Uterus (tissue), 4 donors: Measurements from ENCODE around the gene EIF2B5. TPM values are rescaled to one million over a fixed set of nuclear protein-coding genes. Genes with fewer than 3 reads are reported as not detected.
A peak's percentile ranks its signal among the peaks of the same experiment; 100 is the strongest.
"Not testable (repeated sequence)": the region's sequence is repeated elsewhere in the genome, so short reads cannot be mapped to it uniquely, and the experiment has no call there.

Experiments
- DNase-seq, 2 donors: peaks; one replicate each; pipeline ENCODE4 v3.0.0-alpha.2; 2019 to 2020
- H3K27ac ChIP-seq, 2 donors: fragments of 200-600 bp; sonication (generic); 1 replicate in 1 of 2; 2 replicates in 1 of 2; pipeline ENCODE4 v1.5.1; 2016 to 2018
- H3K27me3 ChIP-seq, 2 donors: fragments of 200-600 bp; sonication (generic); one replicate each; pipeline ENCODE4 v1.5.1; 2018 to 2019; ENCODE audit warnings: control low read depth in 1 of 2
- H3K36me3 ChIP-seq, 2 donors: fragments of 200-600 bp; sonication (generic); one replicate each; pipeline ENCODE4 v1.5.1; 2019; ENCODE audit warnings: control low read depth in 1 of 2
- H3K4me1 ChIP-seq, 2 donors: fragments of 200-600 bp; sonication (generic); one replicate each; pipeline ENCODE4 v1.5.1; 2018 to 2019; ENCODE audit warnings: control low read depth in 1 of 2
- H3K4me3 ChIP-seq, 2 donors: fragments of 200-600 bp; sonication (generic); 1 replicate in 1 of 2; 2 replicates in 1 of 2; pipeline ENCODE4 v1.5.1; 2018 to 2019; ENCODE audit warnings: mild to moderate bottlenecking in 1 of 2
- H3K9me3 ChIP-seq, 2 donors: fragments of 200-600 bp; sonication (generic); one replicate each; pipeline ENCODE4 v1.5.1; 2019; ENCODE audit warnings: control low read depth in 1 of 2
- POLR2A ChIP-seq, 2 donors: fragments of 450-650 bp; IDR thresholded peaks; one replicate each; pipeline ENCODE4 v1.6.1; 2016; ENCODE audit warnings: antibody characterized with exemption in 2 of 2, mild to moderate bottlenecking in 1 of 2, moderate library complexity in 1 of 2
- intact Hi-C: fragments of 100-400 bp; cut with DNase I; formaldehyde crosslinking; loops from one replicate; pipeline ENCODE4 v1.15.1; 2023; ENCODE audit warnings: low total_unique reads
- total RNA-seq, 4 donors: library from RNA; depleted of rRNA in 3 of 4; stranded (reverse); fragments of >200 nt in 3 of 4; gene quantifications; one replicate each; pipeline versions ENCODE4 v1.1.0 to v1.2.4, GENCODE V29; 2014 to 2023
- TF ChIP-seq, protein P1 (sequence below), 4 experiments: fragments of 200-600 bp in 2 of 4; fragments of 450-650 bp in 2 of 4; sonication (generic) in 2 of 4; IDR thresholded peaks; one replicate each; pipeline ENCODE4 v1.5.1; 2016 to 2019; ENCODE audit warnings: antibody characterized with exemption in 4 of 4, mild to moderate bottlenecking in 2 of 4, moderate library complexity in 1 of 4
- donor health status: DM: yes; HTN: yes; CAD: no.

EIF2B5 gene
- total RNA-seq, 4 donors from 2014 or later: 6.5 to 48.0 (median 32.3) TPM

- H3K36me3 ChIP-seq: no peaks in the 10 kb centered on the region
- TF ChIP-seq POLR2A (IDR thresholded peaks at IDR 0.05): no peak
- TF ChIP-seq, protein P1, sequence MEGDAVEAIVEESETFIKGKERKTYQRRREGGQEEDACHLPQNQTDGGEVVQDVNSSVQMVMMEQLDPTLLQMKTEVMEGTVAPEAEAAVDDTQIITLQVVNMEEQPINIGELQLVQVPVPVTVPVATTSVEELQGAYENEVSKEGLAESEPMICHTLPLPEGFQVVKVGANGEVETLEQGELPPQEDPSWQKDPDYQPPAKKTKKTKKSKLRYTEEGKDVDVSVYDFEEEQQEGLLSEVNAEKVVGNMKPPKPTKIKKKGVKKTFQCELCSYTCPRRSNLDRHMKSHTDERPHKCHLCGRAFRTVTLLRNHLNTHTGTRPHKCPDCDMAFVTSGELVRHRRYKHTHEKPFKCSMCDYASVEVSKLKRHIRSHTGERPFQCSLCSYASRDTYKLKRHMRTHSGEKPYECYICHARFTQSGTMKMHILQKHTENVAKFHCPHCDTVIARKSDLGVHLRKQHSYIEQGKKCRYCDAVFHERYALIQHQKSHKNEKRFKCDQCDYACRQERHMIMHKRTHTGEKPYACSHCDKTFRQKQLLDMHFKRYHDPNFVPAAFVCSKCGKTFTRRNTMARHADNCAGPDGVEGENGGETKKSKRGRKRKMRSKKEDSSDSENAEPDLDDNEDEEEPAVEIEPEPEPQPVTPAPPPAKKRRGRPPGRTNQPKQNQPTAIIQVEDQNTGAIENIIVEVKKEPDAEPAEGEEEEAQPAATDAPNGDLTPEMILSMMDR (IDR thresholded peaks at IDR 0.05): peak; percentile 23 to 42 (median 30)
- H3K4me3 ChIP-seq: no peak overlapping the region
- intact Hi-C loops: no loop called here
- no peaks in the 10 kb centered on the region for H3K9me3 ChIP-seq
- no peak overlapping the region for H3K27ac ChIP-seq
- no peaks in the 10 kb centered on the region for H3K27me3 ChIP-seq
- peak in 1 of 2 donors; percentile 37 for DNase-seq
- H3K4me1 ChIP-seq: no peaks in the 10 kb centered on the region
Observed at GRCh38 chr3:184145111-184145524, 10.0 kb downstream of the EIF2B5 start.

DNA sequence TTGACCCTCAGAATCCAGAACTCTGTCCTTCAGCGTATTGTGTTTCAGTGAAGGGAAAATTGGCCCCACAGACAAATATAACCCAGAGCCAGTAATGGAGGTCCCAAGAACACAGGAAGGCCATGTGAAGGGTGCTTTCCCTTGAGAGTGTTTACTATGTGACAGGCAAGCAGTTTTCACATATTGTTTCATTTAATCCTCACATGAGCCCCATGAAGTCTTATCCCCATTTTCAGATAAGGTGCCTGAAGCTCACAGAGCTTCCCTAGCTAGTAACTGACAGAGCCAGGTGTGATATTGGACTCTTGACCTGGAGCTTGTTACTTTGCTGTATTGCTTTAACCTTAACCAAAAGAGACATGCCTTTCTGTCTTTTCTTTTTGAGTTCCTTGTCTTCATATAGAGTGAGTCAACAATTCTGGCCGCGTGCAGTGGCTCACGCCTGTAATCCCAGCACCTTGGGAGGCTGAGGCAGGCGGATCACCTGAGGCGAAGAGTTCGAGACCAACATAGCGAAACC lies 10.7 kb downstream of the EIF2B5 start:
- Histone ChIP-seq H3K9me3 (no peaks in the 10 kb centered on the region), H3K27ac (no peak overlapping the region), H3K4me3 (no peak overlapping the region), H3K4me1 (no peaks in the 10 kb centered on the region), H3K36me3 (no peaks in the 10 kb centered on the region), H3K27me3 (no peaks in the 10 kb centered on the region)
- TF ChIP-seq POLR2A (IDR thresholded peaks at IDR 0.05): no peak
- TF ChIP-seq, protein P1 (IDR thresholded peaks at IDR 0.05): no peak
- intact Hi-C loops: no loop called here
- DNase-seq: no peak

DNA sequence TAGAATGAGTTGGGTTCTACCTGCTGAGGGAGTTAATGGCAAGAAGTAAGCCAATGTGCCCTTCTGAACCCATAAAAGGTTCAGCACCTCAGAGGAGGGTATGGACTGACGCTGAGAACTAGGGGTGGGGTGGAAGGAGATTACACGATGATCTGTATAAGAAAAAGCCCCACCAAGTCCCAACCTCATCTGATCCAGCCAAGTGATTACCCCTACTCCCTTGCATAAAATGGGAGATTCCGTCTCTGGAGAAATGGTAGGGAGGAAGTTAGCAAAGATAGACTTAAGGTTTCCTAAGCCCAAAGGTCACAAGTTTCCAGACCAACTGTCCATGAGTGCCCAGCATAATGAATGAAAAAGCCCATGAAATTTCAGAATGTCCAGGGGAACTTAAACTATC lies 12.9 kb downstream of the EIF2B5 start:
- no peak for DNase-seq
- TF ChIP-seq POLR2A (IDR thresholded peaks at IDR 0.05): no peak
- TF ChIP-seq, protein P1 (IDR thresholded peaks at IDR 0.05): no peak
- intact Hi-C loops: no loop called here
- Histone ChIP-seq H3K36me3 (no peaks in the 10 kb centered on the region), H3K9me3 (no peaks in the 10 kb centered on the region), H3K4me1 (no peaks in the 10 kb centered on the region), H3K4me3 (no peak overlapping the region), H3K27me3 (no peaks in the 10 kb centered on the region), H3K27ac (no peak overlapping the region)

- Histone ChIP-seq H3K9me3 (no peaks in the 10 kb centered on the region), H3K27ac (no peak overlapping the region), H3K4me3 (no peak overlapping the region), H3K36me3 (no peaks in the 10 kb centered on the region), H3K27me3 (no peaks in the 10 kb centered on the region), H3K4me1 (no peaks in the 10 kb centered on the region)
- DNase-seq: no peak
- TF ChIP-seq, protein P1 (IDR thresholded peaks at IDR 0.05): no peak
- intact Hi-C loops: no loop called here
Observed at GRCh38 chr3:184149123-184149522, 14.0 kb downstream of the EIF2B5 start.

- intact Hi-C loops, H3K27ac ChIP-seq, H3K4me3 ChIP-seq, H3K9me3 ChIP-seq, H3K4me1 ChIP-seq, DNase-seq, H3K27me3 ChIP-seq, H3K36me3 ChIP-seq: not testable (repeated sequence)
Observed at GRCh38 chr3:184149770-184150169, 14.6 kb downstream of the EIF2B5 start.
